GM18498 (cell line): ENCODE data around the gene KRTAP10-3.
"Not testable (repeated sequence)": the region's sequence is repeated elsewhere in the genome, so short reads cannot be mapped to it uniquely, and the experiment has no call there.

Experiments
- ATAC-seq: cut with Tn5 transposase; IDR thresholded peaks from one replicate; pipeline ENCODE4 v1.9.1; 2021; ENCODE audit warnings: mild to moderate bottlenecking, moderate library complexity; ENCODE audit not compliant: unreplicated experiment

The KRTAP10-3 gene

DNA sequence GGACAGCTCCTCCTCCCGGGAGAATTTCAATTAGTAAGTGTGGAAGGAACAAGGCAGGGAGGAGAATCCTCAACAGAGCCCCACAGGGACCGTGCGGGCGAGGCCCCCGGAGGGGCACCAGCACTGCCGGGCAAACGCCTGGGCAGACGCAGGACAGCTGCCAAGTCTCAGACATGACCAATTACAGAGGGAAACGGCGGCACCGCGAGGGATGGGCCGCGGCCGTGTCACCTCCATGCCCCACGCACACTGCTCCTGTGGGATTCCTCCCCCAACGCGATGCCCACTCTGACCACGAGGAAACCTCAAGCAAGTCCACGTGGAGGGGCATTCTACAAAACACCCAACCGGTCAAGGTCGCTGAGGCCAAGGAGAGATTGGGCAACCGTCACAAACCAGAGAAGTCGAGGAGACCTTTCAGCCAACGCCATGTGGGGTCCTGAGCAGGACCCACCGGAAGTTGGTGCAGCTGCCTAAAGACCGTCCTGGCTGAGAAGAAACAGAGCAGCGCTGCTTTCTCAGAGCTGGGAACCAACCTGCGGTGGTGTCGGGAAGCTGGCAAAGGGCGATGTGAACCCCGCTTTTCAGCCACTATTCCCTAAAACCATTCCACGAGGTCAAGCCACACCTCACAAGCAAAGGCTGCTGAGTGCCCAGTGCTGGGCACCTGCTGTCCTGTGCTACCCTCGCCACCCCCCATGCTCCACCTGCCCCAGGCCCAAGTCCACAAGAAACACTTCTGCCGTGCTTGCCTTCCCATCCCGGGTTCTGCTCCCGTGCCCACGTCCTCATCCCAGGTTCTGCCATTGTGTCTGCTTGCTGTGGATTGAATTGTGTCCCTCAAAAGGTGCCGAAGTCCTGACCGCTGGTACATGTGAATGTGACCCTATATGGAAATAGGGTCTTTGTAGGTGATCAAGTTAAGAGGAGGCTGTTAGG, 13.5 kb upstream of the KRTAP10-3 start:
- ATAC-seq = no peak

DNA sequence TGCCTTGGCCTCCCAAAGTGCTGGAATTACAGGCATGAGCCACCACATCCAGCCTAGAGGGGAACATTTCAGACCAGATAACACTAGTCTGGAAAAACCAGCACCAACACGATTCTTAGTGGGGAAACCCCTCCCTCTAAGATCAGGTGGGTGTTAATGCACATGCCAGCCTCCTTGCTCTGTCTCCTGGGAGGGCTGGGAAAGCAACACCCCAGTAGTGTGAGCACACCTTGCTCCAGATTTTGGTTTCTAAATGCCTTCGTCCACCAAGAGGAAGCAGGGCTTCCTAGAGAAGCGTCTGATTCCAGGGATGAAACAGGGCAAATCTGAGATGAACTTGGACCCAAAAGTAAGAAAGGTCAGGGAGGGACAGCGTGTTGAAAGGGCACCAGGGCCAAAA, 12.7 kb upstream of the KRTAP10-3 start:
- no peak for ATAC-seq

- ATAC-seq = no peak
Measured at GRCh38 chr21:44569861-44570517, 11.4 kb upstream of the KRTAP10-3 start.

DNA sequence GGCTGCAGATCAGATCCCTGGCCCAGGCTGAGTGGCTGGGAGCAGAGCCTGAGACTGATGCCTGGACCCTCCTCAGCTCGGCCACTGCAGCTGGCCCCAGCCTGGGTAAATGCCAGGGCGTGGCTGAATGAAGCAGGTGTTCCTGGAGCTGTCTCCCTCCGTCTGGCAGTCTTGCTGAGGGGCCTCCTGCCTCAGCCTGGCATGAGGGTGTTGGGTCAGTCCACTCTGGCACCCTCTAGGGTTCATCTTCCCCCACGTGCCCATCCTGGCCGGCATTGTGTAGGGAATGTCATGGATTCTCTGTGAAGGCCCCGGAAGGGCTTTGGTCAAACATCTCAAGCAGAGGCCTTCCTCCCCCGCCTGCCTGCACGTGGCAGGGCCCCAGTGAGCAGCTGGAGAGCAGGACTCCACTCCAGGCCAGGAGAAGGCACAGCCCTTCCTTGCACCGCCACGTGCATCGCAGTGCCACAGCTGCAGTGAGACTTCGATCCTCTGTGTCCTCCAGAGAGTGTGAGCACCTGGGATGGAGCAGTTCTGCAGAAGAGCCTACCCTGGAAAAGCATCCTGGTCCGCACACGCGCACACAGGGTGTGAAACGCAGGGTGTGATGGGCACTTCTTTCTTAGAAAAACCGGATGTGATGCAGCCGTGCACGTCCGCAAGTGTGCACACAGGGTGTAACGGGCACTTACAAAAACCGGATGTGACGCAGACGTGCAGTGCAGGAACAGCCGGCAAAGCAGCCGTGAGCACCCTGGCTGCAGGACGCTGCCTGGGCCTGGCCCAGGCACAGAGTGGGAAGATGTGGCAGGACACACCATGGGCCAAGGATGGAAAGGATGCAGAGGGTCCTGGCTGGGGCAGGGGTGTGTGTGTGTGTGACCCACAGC, 10.3 kb upstream of the KRTAP10-3 start:
- ATAC-seq = no peak

GRCh38 chr21:44568261-44568660, 9.7 kb upstream of the KRTAP10-3 start:
- ATAC-seq = no peak

GRCh38 chr21:44567481-44568171, 9.0 kb upstream of the KRTAP10-3 start:
- ATAC-seq = no peak

- no peak for ATAC-seq
Measured at GRCh38 chr21:44566403-44566802, 7.8 kb upstream of the KRTAP10-3 start.

DNA sequence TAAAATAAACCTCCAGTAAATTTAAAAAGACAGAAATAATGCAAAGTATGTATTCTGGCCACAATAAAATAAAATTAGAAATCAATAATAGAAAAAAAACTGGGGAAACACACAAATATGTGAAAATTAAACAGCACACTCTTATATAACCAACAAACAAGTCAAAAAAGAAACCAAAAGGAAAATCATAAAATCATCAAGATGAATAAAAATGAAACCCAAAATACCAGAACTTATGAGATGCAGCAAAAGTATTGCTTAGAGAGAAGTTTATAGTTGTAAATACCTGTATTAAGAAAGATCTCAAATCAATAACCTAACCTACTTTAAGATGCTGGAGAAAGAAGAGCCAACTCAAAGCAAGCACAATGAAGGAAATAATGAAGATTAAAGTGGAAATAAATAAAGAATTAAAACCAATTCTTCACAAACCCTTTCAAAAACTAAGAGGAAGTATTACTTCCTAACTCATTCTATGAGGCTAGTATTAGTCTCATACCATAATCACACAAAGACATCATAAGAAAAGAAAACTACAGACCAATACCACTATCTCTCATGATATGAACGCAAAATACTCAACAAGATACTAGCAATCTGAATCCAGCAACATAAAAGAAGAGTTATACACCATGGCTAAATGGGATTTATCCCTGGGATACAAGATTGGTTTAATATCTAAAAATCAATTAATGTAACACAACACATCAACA, 6.4 kb upstream of the KRTAP10-3 start:
- no peak for ATAC-seq

DNA sequence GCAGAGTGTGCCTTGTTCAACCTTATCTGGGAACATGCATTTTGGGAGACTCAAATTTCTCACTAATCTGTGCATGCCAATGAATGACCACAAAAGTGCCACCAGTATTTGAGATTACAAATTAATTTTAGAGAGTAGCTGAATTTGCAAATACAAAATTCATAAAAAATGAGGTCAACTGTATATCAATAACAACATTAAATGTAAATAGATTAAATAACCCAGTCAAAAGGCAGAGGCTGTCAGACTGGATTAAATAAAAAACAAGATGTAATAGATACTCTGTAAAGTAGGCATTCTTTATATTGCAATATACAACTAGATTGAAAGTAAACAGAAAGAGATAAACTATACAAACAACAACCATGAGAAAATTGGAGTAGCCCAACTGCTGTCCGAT, 5.5 kb upstream of the KRTAP10-3 start:
- ATAC-seq = no peak

GRCh38 chr21:44558329-44558675, 293 bp downstream of the KRTAP10-3 start:
- ATAC-seq = not testable (repeated sequence)

DNA sequence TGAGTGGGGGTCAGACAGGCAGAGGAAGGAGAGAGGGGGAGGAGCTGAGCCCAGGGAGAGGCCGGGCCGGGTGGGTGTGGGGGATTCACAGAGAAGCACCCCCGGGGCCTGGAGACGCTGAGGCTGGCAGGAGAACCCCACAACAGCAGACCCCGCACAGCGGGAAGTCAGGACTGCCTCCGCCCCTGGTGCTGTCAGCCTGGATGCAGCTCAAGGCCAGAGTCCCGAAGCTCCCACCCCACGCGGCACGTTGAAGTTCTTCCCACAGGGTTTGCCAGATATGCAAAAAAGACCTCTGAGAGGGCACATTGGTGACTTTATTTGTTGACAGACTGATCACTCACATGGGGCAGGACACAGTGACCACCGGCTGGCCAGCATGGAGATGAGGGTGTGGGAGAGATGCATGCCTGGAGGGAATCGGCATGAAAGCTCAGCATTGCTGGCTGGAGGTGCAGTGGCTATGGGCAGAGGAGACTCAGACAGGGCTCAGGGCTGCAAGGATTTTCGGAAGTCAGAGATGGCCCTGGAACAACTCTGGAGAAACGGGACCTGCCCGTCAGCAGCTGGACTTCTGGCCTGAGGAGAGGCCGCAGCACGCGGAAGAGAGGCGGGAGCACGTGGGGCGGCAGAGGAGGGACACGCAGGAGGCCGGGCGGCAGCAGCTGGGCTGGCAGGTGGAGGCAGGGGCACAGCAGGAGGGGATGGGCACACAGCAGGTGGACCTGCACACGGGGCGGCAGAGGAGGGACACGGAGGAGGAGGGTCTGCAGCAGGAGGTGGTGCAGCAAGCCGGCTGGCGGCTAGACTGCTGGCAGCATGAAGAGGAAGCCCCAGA, 885 bp downstream of the KRTAP10-3 start:
- no peak for ATAC-seq

DNA sequence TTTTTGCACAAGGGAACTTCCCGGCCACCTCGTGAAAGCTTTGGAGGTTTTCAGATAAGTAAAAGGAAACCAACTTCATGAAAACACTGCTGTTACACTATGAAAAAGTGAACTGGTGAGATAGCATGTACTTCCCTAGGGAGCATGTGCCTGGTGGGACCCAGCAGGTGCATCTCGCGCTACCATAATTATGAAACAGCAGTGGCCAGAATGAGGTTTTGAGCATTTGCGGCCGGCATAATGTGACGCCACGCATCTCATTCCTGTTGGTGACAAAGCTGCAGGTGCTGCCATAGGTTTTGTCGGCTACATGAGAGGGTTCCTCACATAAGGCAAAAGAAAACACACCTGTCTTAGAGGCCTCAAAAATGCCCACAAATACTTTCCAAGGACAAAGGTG, 1.7 kb downstream of the KRTAP10-3 start:
- no peak for ATAC-seq

DNA sequence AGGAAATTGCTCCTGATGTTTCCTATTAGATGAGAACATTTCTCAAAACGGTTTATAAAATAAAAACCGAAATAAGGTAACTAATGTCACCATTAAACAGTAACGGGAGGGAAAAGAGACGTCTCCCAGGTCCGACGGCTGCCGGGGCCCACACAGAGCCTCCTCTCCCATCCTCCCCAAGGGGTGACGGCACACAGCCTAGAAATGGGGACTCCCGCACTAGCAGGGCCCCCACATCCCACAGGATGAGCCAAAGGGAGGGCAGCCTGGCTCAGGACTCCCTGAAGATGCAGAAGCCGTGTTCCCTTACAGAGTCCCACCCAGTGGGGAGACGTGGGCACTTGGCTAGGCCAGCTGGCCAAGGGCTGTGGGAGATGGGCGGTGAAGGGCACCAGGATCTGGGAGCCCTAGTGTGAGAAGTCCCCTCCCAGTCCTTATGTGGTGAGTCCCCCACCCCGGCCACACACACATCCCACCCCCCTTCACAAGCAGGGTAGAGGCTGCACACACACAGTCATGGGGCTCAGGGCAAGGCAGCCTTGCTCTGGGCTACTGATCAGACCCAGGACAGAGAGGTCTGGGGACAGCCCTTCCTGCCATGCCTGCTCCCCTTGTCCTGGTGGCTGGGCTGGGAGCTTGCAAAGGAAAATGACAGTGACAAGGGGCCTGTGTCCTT, 3.3 kb downstream of the KRTAP10-3 start:
- no peak for ATAC-seq

- ATAC-seq = no peak
Measured at GRCh38 chr21:44552681-44553080, 5.9 kb downstream of the KRTAP10-3 start.

DNA sequence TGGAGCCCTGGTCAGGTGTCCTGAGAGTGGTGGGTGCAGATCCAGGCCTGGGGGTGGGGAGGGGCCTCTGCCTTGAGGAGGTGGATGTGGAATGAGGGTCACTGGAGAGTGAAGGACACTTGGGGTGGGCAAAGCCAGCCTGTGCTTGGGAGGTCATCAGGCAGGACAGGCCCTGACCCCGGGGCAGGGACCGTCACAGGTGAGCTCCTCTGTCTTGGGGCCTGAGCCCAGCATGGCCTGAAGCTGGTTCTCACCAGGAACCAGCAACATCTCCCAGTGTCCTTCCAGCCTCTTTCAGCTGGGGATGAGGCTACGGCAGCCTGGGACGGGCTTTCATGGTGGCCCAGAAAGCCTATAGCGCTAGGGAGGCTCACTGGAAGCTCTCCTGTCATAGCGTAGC, 6.5 kb downstream of the KRTAP10-3 start:
- ATAC-seq = no peak

DNA sequence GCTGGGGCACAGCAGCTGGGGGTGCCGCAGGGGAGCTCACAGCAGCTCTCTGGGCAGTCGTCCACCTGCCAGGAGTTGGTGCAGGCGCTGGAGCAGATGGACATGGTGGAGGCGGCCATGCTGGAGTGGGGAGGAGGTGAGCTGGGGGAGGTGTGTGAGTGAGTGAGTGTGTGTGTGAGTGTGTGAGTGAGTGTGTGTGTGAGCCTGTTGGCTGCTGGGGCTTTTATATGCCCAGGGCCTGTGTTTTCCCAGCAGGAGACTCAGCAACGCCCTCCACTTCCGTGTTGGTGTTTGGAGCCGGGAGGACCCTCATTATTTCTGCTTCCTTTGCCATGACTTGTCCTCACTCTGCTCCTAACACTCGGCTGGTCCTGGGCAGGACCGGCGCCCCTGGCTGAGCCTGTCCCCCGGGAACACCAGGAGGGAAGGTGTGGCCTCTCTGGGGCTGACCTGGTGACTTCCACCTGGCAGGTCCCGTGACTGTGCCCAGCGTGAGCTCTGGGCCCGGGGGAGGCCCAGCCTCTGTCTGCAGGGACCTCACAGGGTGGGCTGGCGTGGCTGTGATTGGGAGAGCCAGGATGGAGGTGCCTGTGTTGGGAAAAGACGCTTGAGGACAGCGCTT, 7.1 kb downstream of the KRTAP10-3 start, which contains the start of gene KRTAP10-2:
Gene KRTAP10-2, minus strand, starts transcription at position 166 of the 622 bp plus-strand sequence. Its CDS starts 47 bp downstream, at position 119.
- ATAC-seq = no peak

GRCh38 chr21:44550807-44551206, 7.8 kb downstream of the KRTAP10-3 start:
- no peak for ATAC-seq

GRCh38 chr21:44550285-44550684, 8.3 kb downstream of the KRTAP10-3 start:
- ATAC-seq = not testable (repeated sequence)
